Measurements from ENCODE around the gene ITGA8. TPM values are rescaled to one million over a fixed set of nuclear protein-coding genes. Genes with fewer than 3 reads are reported as not detected.

ITGA8 gene
- total and polyA plus RNA-seq, 2 of the 4 experiments (the other 2 are of a cell fraction): under 0.01 to 0.02 TPM

DNA sequence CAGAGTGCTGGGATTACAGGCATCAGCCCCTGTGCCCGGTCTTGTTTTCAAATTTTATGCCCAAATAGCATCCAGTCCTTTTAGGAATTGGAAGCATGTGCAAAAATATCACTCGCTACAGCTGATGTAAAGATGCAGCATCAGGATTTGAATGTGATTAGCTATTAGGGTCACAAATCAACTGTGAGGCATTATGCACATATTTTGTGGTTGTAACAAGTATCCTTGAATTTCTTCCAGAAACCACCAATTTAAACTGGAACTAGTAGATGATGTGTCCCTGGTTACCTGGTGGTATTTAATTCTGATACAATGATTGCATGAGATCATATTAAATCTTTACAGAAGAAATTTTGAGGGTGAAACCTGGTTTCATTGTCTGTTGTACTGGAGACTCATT lies 41.0 kb upstream of the ITGA8 start:
- POLR2A ChIA-PET (ENCODE audit: unreplicated experiment): no interaction called here
- Histone ChIP-seq H3K27ac (ENCODE audit: insufficient read depth, low read length) (no peak overlapping the region), H3K36me3 (ENCODE audit: control insufficient read depth, insufficient read depth, low read length) (no peaks in the 10 kb centered on the region), H3K14ac (replicated peaks; ENCODE audit: low read depth, low read length) (no peak overlapping the region), H3K4ac (ENCODE audit: low read depth, low read length) (no peak overlapping the region), H4K20me1 (ENCODE audit: insufficient read depth, low read length) (no peaks in the 10 kb centered on the region), H2AK9ac (replicated peaks; ENCODE audit: low read depth, low read length, poor library complexity) (no peak overlapping the region), H3K18ac (ENCODE audit: low read depth, low read length) (no peak overlapping the region), H2AFZ (replicated peaks; ENCODE audit: low read length, poor library complexity) (no peak overlapping the region), H2BK5ac (ENCODE audit: low read depth, low read length, poor library complexity, severe bottlenecking) (no peak overlapping the region), H4K91ac (ENCODE audit: insufficient read depth, low read depth, low read length) (no peak overlapping the region), H4K5ac (ENCODE audit: low read depth, low read length) (no peak overlapping the region), H3K9me1 (ENCODE audit: insufficient read depth, low read length) (no peaks in the 10 kb centered on the region), H4K8ac (ENCODE audit: low read depth in 2 of 2, low read length in 2 of 2) (no peak overlapping the region), H3K9ac (ENCODE audit: low read depth, low read length) (no peak overlapping the region), H2BK15ac (ENCODE audit: low read depth, low read length) (no peak overlapping the region), H3K4me2 (ENCODE audit: low read depth, low read length) (no peak overlapping the region), H3K79me1 (ENCODE audit: low read depth in 1 of 2, low read length in 2 of 2) (no peaks in the 10 kb centered on the region), H3K9me3 (ENCODE audit: control insufficient read depth, insufficient read depth, low read length) (no peaks in the 10 kb centered on the region), H3K23ac (ENCODE audit: low read depth, low read length) (no peak overlapping the region), H2AK5ac (ENCODE audit: low read depth, low read length) (no peak overlapping the region), H2BK20ac (ENCODE audit: low read depth, low read length) (no peak overlapping the region), H2BK120ac (ENCODE audit: low read depth, low read length) (no peak overlapping the region), H3K4me1 (ENCODE audit: control insufficient read depth, insufficient read depth, low read length) (no peaks in the 10 kb centered on the region), H3K4me3 (ENCODE audit: insufficient read depth, low read depth, low read length) (no peak overlapping the region), H3K27me3 (ENCODE audit: control insufficient read depth, insufficient read depth, low read length) (peaks cover 14% of the 10 kb centered on the region), H3K56ac (ENCODE audit: extremely low read depth, insufficient read depth, low read length) (no peak overlapping the region)
- ATAC-seq (ENCODE audit: low read depth): no peak
- TF ChIP-seq USF2 (IDR thresholded peaks at IDR 0.05; ENCODE audit: low read depth, low read length) (no peak), FOS (IDR thresholded peaks at IDR 0.05; ENCODE audit: low read depth, low read length) (no peak), RCOR1 (IDR thresholded peaks at IDR 0.05; ENCODE audit: insufficient replicate concordance, low read length) (no peak), POLR2A (IDR thresholded peaks at IDR 0.05; ENCODE audit: low read depth, low read length) (no peak), MAFK (IDR thresholded peaks at IDR 0.05; ENCODE audit: low read depth, low read length) (no peak), MXI1 (IDR thresholded peaks at IDR 0.05; ENCODE audit: borderline replicate concordance, low read depth, low read length) (no peak), CHD1 (IDR thresholded peaks at IDR 0.05; ENCODE audit: low read depth, low read length) (no peak), RAD21 (IDR thresholded peaks at IDR 0.05; ENCODE audit: low read length) (no peak), RFX5 (IDR thresholded peaks at IDR 0.05; ENCODE audit: low read depth, low read length) (no peak), CEBPB (IDR thresholded peaks at IDR 0.05; ENCODE audit: low read depth, low read length) (no peak), BHLHE40 (IDR thresholded peaks at IDR 0.05; ENCODE audit: low read depth, low read length) (no peak), NFE2L2 (IDR thresholded peaks at IDR 0.05; ENCODE audit: low read depth, low read length) (no peak), ELK1 (IDR thresholded peaks at IDR 0.05; ENCODE audit: borderline replicate concordance, low read depth, low read length) (no peak), SMC3 (IDR thresholded peaks at IDR 0.05; ENCODE audit: low read depth, low read length) (no peak), MAZ (IDR thresholded peaks at IDR 0.05; ENCODE audit: borderline replicate concordance, low read depth, low read length) (no peak)
- TF ChIP-seq, protein P1, sequence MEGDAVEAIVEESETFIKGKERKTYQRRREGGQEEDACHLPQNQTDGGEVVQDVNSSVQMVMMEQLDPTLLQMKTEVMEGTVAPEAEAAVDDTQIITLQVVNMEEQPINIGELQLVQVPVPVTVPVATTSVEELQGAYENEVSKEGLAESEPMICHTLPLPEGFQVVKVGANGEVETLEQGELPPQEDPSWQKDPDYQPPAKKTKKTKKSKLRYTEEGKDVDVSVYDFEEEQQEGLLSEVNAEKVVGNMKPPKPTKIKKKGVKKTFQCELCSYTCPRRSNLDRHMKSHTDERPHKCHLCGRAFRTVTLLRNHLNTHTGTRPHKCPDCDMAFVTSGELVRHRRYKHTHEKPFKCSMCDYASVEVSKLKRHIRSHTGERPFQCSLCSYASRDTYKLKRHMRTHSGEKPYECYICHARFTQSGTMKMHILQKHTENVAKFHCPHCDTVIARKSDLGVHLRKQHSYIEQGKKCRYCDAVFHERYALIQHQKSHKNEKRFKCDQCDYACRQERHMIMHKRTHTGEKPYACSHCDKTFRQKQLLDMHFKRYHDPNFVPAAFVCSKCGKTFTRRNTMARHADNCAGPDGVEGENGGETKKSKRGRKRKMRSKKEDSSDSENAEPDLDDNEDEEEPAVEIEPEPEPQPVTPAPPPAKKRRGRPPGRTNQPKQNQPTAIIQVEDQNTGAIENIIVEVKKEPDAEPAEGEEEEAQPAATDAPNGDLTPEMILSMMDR (conservative IDR thresholded peaks at IDR 0.05; ENCODE audit: low read depth, low read length): no peak
- in situ Hi-C loops (cut with MboI; ENCODE audit: low sequenced_read_pairs): no loop called here
- intact Hi-C loops (cut with micrococcal nuclease): no loop called here
- WGBS, 2 experiments (ENCODE audit: extremely low coverage in 2 of 2, insufficient read length in 1 of 2): no CpG with 5 or more reads among the region's 2 CpGs
- dilution Hi-C loops (cut with HindIII; ENCODE audit: low sequenced_read_pairs, unreplicated experiment): no loop called here
- no peak for DNase-seq
- CTCF ChIA-PET: no interaction called here
- no TSS peak for BruUV-seq (replicated peaks)
